HL-60 (cell line): Measurements from ENCODE around the gene VPS13D.

Experiments
- POLR2AphosphoS5 ChIP-seq: IDR thresholded peaks from 2 replicates; pipeline ENCODE4 v1.6.1; 2012; ENCODE audit warnings: low read depth
- TF ChIP-seq, protein P1 (sequence below): IDR thresholded peaks from one replicate; pipeline ENCODE4 v1.5.1; 2011; ENCODE audit warnings: low read length, control low read depth, inconsistent platforms; ENCODE audit not compliant: insufficient read depth
- TF ChIP-seq, protein P2 (sequence below): IDR thresholded peaks from 2 replicates; pipeline ENCODE4 v1.6.1; 2012; ENCODE audit warnings: low read depth; ENCODE audit not compliant: insufficient replicate concordance

DNA sequence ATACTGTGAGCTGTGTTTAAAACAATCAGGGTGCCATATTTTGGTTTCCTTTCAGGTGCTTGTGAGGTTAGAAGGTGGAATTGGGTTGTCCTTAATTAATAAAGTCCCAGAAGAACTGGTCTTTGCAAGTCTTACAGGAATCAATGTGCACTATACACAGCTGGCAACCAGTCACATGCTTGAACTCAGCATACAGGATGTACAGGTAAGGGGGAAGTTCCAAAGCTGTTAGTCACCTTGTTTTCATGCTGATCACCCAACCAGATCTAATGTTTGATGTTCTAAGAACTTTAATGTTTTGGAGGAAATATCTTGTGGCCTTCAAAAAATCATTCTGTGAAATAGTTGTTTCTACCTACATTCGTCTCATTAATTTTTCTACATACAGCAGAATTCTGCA, 156.3 kb downstream of the VPS13D start:
- TF ChIP-seq, protein P1, sequence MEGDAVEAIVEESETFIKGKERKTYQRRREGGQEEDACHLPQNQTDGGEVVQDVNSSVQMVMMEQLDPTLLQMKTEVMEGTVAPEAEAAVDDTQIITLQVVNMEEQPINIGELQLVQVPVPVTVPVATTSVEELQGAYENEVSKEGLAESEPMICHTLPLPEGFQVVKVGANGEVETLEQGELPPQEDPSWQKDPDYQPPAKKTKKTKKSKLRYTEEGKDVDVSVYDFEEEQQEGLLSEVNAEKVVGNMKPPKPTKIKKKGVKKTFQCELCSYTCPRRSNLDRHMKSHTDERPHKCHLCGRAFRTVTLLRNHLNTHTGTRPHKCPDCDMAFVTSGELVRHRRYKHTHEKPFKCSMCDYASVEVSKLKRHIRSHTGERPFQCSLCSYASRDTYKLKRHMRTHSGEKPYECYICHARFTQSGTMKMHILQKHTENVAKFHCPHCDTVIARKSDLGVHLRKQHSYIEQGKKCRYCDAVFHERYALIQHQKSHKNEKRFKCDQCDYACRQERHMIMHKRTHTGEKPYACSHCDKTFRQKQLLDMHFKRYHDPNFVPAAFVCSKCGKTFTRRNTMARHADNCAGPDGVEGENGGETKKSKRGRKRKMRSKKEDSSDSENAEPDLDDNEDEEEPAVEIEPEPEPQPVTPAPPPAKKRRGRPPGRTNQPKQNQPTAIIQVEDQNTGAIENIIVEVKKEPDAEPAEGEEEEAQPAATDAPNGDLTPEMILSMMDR = no peak
- TF ChIP-seq, protein P2, sequence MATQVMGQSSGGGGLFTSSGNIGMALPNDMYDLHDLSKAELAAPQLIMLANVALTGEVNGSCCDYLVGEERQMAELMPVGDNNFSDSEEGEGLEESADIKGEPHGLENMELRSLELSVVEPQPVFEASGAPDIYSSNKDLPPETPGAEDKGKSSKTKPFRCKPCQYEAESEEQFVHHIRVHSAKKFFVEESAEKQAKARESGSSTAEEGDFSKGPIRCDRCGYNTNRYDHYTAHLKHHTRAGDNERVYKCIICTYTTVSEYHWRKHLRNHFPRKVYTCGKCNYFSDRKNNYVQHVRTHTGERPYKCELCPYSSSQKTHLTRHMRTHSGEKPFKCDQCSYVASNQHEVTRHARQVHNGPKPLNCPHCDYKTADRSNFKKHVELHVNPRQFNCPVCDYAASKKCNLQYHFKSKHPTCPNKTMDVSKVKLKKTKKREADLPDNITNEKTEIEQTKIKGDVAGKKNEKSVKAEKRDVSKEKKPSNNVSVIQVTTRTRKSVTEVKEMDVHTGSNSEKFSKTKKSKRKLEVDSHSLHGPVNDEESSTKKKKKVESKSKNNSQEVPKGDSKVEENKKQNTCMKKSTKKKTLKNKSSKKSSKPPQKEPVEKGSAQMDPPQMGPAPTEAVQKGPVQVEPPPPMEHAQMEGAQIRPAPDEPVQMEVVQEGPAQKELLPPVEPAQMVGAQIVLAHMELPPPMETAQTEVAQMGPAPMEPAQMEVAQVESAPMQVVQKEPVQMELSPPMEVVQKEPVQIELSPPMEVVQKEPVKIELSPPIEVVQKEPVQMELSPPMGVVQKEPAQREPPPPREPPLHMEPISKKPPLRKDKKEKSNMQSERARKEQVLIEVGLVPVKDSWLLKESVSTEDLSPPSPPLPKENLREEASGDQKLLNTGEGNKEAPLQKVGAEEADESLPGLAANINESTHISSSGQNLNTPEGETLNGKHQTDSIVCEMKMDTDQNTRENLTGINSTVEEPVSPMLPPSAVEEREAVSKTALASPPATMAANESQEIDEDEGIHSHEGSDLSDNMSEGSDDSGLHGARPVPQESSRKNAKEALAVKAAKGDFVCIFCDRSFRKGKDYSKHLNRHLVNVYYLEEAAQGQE = no peak
- TF ChIP-seq POLR2AphosphoS5 = no peak
